BE2C (cell line): ENCODE measurements around the gene CISD3.
A peak's percentile ranks its signal among the peaks of the same experiment; 100 is the strongest.

Experiments used
- DNase-seq: peaks from one replicate; pipeline ENCODE4 v3.0.0-alpha.2; 2020
- H3K27me3 ChIP-seq: fragments of 250-450 bp; sonication (Bioruptor Pico); 2 replicates; pipeline ENCODE4 v1.5.1; 2020; ENCODE audit warnings: mild to moderate bottlenecking
- H3K36me3 ChIP-seq: fragments of 250-450 bp; sonication (Bioruptor Pico); 2 replicates; pipeline ENCODE4 v1.5.1; 2020; ENCODE audit warnings: mild to moderate bottlenecking
- H3K4me1 ChIP-seq: fragments of 250-450 bp; sonication (Bioruptor Pico); 2 replicates; pipeline ENCODE4 v1.5.1; 2020
- H3K4me3 ChIP-seq: 2 replicates; pipeline ENCODE4 v1.5.1; 2011; ENCODE audit warnings: low read depth, low read length
- H3K9me3 ChIP-seq: fragments of 250-450 bp; sonication (Bioruptor Pico); 2 replicates; pipeline ENCODE4 v1.5.1; 2020
- CTCF ChIP-seq: IDR thresholded peaks from 2 replicates; pipeline ENCODE4 v1.5.1; 2012; ENCODE audit warnings: mild to moderate bottlenecking, low read depth, low read length

The CISD3 gene

GRCh38 chr17:38746004-38746848 lies 16.1 kb downstream of the CISD3 start:
- peaks cover 42% of the 10 kb centered on the region for H3K4me1 ChIP-seq

GRCh38 chr17:38746849-38747462 lies 16.8 kb downstream of the CISD3 start:
- Histone ChIP-seq H3K36me3 (no peaks in the 10 kb centered on the region; the same call in 1 of the 2 replicates), H3K4me3 (peak overlapping the region; percentile 96), H3K27me3 (no peaks in the 10 kb centered on the region), H3K4me1 (peaks cover 38% of the 10 kb centered on the region), H3K9me3 (no peaks in the 10 kb centered on the region)
- DNase-seq: no peak
- TF ChIP-seq CTCF: no peak

More at GRCh38 chr17:38746004-38746848, 16.1 kb downstream of the CISD3 start:
- H3K4me3 ChIP-seq: peak overlapping the region; percentile 96
- H3K9me3 ChIP-seq: no peaks in the 10 kb centered on the region
- TF ChIP-seq CTCF: no peak
- DNase-seq: no peak
- no peaks in the 10 kb centered on the region; the same call in none of the 2 replicates for H3K36me3 ChIP-seq
- no peaks in the 10 kb centered on the region for H3K27me3 ChIP-seq

- Histone ChIP-seq H3K27me3 (no peaks in the 10 kb centered on the region), H3K4me3 (peak overlapping the region; percentile 96), H3K36me3 (no peaks in the 10 kb centered on the region; the same call in 1 of the 2 replicates), H3K4me1 (peaks cover 32% of the 10 kb centered on the region), H3K9me3 (no peaks in the 10 kb centered on the region)
- no peak for TF ChIP-seq CTCF
- peak; percentile 65 for DNase-seq
Observed at GRCh38 chr17:38747463-38748148, 17.5 kb downstream of the CISD3 start.

- no peaks in the 10 kb centered on the region for H3K9me3 ChIP-seq
- H3K27me3 ChIP-seq: no peaks in the 10 kb centered on the region
- peak within 1 kb of the TSS; percentile 96 for H3K4me3 ChIP-seq
- no peak for TF ChIP-seq CTCF
- peak; percentile 98 for DNase-seq
- H3K36me3 ChIP-seq: no peaks in the 10 kb centered on the region; the same call in 1 of the 2 replicates
- peaks cover 27% of the 10 kb centered on the region for H3K4me1 ChIP-seq
Observed at GRCh38 chr17:38748149-38748891, 18.2 kb downstream of the CISD3 start, which contains the start of gene PCGF2. Gene PCGF2, minus strand, starts transcription at chr17:38748336. Its CDS starts 7,934 bp downstream, at chr17:38740402.

GRCh38 chr17:38748892-38749222 lies 18.7 kb downstream of the CISD3 start:
- no peak for DNase-seq
- no peaks in the 10 kb centered on the region for H3K9me3 ChIP-seq
- H3K27me3 ChIP-seq: no peaks in the 10 kb centered on the region
- TF ChIP-seq CTCF: no peak
- peaks cover 3% of the 10 kb centered on the region for H3K36me3 ChIP-seq
- H3K4me3 ChIP-seq: peak overlapping the region; percentile 96
- H3K4me1 ChIP-seq: peaks cover 24% of the 10 kb centered on the region
